Mesothelial cell of epicardium (in vitro differentiated cells): ENCODE data around the gene TAF10. TPM values are rescaled to one million over a fixed set of nuclear protein-coding genes. Genes with fewer than 3 reads are reported as not detected.

Source experiments
- DNase-seq, 2 experiments: peaks; one replicate each; pipeline ENCODE4 v3.0.0; 2021; ENCODE audit warnings: low spot score in 2 of 2; ENCODE audit not compliant: unreplicated experiment in 2 of 2
- H3K27ac Mint-ChIP-seq: 2 replicates; pipeline ENCODE4 v1.8.0; 2021; ENCODE audit warnings: mixed read lengths
- H3K27me3 Mint-ChIP-seq: 2 replicates; pipeline ENCODE4 v1.8.0; 2021; ENCODE audit warnings: low read depth, mixed read lengths
- H3K36me3 Mint-ChIP-seq: 2 replicates; pipeline ENCODE4 v1.8.0; 2021; ENCODE audit warnings: mixed read lengths
- H3K4me1 Mint-ChIP-seq: 2 replicates; pipeline ENCODE4 v1.8.0; 2021; ENCODE audit warnings: mixed read lengths
- H3K4me3 Mint-ChIP-seq: 2 replicates; pipeline ENCODE4 v1.8.0; 2021; ENCODE audit warnings: mild to moderate bottlenecking, moderate library complexity, mixed read lengths
- H3K9me3 Mint-ChIP-seq: 2 replicates; pipeline ENCODE4 v1.8.0; 2021; ENCODE audit warnings: mixed read lengths
- total RNA-seq: library from RNA; stranded (reverse); gene quantifications from 3 replicates; pipeline ENCODE4 v1.2.1, GENCODE V29; 2021
- TF ChIP-seq, protein P1 (sequence below): fragments of 200-600 bp; sonication (generic); IDR thresholded peaks from one replicate; pipeline ENCODE4 v1.5.0; 2021; ENCODE audit warnings: antibody characterized with exemption; ENCODE audit not compliant: unreplicated experiment

The TAF10 gene
- total RNA-seq, 1 donor from 2014 or later, result 119 TPM

DNA sequence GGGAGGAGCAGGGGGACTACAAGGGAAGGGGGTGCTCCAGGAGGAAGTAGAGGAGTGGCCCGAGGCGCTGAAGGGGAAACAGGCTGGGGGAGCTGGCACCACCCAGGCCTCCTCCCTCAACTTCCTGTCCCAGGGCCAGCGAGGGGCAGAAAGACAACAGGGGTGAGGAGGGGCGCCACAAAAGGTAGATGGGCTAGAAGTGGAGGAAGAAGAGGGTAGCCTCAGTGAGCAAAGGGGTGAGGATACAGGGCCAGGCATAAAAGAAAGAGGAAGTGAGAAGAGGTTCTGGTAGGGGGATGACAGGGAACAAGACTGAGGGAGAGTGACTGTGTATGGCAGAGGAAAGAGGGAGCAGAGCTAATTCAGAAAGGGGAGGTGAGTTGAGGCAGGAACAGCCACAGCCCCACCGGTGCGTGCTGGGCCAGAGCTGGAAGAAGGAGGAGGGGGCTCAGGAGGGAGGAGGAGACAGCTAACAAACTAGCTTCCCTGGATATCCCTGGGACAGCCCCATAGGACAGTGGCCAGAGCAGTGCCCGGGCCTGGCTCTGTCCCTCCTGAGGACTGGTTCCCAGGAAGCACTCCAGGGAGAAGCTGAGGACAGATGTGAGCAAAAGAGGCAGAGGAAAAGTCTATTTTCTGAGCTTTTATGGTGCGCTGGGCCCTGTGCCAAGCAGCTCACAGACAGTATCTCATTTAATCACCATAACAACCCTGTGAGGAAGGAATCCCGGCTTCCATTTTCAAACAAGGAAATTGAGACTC, 35.1 kb upstream of the TAF10 start:
- H3K4me1 Mint-ChIP-seq, result peaks cover 3% of the 10 kb centered on the region
- H3K9me3 Mint-ChIP-seq, result no peaks in the 10 kb centered on the region
- TF ChIP-seq, protein P1, sequence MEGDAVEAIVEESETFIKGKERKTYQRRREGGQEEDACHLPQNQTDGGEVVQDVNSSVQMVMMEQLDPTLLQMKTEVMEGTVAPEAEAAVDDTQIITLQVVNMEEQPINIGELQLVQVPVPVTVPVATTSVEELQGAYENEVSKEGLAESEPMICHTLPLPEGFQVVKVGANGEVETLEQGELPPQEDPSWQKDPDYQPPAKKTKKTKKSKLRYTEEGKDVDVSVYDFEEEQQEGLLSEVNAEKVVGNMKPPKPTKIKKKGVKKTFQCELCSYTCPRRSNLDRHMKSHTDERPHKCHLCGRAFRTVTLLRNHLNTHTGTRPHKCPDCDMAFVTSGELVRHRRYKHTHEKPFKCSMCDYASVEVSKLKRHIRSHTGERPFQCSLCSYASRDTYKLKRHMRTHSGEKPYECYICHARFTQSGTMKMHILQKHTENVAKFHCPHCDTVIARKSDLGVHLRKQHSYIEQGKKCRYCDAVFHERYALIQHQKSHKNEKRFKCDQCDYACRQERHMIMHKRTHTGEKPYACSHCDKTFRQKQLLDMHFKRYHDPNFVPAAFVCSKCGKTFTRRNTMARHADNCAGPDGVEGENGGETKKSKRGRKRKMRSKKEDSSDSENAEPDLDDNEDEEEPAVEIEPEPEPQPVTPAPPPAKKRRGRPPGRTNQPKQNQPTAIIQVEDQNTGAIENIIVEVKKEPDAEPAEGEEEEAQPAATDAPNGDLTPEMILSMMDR, result no peak
- H3K27ac Mint-ChIP-seq, result no peak overlapping the region
- H3K36me3 Mint-ChIP-seq, result peaks cover 3% of the 10 kb centered on the region
- H3K4me3 Mint-ChIP-seq, result no peak overlapping the region
- H3K27me3 Mint-ChIP-seq, result no peaks in the 10 kb centered on the region
- DNase-seq, result no peak

DNA sequence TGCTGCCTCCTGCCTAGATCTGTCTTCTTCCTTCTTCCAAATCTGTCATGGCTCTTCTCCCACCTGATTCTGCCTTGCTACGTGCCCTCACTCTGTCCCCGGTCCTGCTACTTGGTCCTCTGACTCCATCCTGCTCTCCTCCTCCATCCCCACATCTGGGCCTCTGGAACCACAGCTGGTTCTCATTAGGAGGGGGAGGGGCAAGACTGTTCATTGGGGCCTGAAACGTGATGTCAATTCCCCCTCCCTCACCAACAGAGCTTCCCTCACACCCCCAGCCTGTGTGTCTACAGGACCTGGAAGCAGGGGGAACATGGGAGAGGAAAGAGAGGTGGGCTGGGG, 34.5 kb upstream of the TAF10 start:
- H3K36me3 Mint-ChIP-seq, result peaks cover 3% of the 10 kb centered on the region
- H3K27ac Mint-ChIP-seq, result no peak overlapping the region
- H3K27me3 Mint-ChIP-seq, result no peaks in the 10 kb centered on the region
- peaks cover 3% of the 10 kb centered on the region for H3K4me1 Mint-ChIP-seq
- no peak for DNase-seq
- no peaks in the 10 kb centered on the region for H3K9me3 Mint-ChIP-seq
- no peak overlapping the region for H3K4me3 Mint-ChIP-seq
- TF ChIP-seq, protein P1, result no peak

DNA sequence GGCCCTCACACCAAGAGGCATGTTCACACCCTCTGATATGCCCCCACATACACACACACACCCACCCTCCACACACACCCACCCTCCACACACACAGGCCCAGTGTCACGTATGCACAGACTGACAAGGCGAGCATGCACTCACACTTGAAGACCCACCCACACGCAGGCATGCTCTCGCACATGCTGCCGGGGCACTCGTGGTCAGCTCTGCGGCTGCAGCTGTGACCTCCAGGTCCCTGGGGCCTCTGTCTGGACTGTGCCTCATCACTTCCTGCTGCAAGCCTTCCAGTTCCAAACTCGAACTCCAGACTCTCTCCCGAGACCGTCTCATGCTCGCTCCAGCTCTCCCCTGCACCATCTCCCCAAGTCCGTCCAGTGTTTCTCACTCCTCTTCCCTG, 34.1 kb upstream of the TAF10 start:
- TF ChIP-seq, protein P1, result no peak
- peaks cover 3% of the 10 kb centered on the region for H3K36me3 Mint-ChIP-seq
- DNase-seq, result no peak
- H3K9me3 Mint-ChIP-seq, result no peaks in the 10 kb centered on the region
- peaks cover 3% of the 10 kb centered on the region for H3K4me1 Mint-ChIP-seq
- H3K27me3 Mint-ChIP-seq, result no peaks in the 10 kb centered on the region
- H3K27ac Mint-ChIP-seq, result no peak overlapping the region
- H3K4me3 Mint-ChIP-seq, result no peak overlapping the region

DNA sequence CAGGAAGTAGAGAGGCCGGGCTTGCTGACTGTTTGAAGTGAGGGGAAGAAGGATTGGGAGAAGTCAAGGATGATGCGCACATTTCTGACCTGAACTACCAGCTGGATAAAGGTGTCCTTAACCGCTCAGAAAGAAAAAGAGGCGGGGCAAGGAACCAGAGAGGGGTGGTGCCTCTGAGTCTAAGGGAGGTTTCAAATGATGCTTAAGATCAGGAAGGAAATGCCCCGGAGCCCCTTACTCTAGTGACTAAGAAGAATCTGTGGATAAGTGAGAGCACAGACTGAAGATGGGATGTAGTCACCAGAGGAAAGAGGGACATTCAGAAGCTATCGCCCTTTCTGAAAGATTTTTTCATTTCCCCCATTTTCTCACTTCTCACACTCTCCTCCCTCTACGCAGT, 30.9 kb upstream of the TAF10 start:
- Mint-ChIP-seq H3K27ac (no peak overlapping the region), H3K4me3 (no peak overlapping the region), H3K27me3 (no peaks in the 10 kb centered on the region), H3K4me1 (peaks cover 3% of the 10 kb centered on the region), H3K36me3 (peaks cover 3% of the 10 kb centered on the region), H3K9me3 (no peaks in the 10 kb centered on the region)
- TF ChIP-seq, protein P1, result no peak
- DNase-seq, result no peak

DNA sequence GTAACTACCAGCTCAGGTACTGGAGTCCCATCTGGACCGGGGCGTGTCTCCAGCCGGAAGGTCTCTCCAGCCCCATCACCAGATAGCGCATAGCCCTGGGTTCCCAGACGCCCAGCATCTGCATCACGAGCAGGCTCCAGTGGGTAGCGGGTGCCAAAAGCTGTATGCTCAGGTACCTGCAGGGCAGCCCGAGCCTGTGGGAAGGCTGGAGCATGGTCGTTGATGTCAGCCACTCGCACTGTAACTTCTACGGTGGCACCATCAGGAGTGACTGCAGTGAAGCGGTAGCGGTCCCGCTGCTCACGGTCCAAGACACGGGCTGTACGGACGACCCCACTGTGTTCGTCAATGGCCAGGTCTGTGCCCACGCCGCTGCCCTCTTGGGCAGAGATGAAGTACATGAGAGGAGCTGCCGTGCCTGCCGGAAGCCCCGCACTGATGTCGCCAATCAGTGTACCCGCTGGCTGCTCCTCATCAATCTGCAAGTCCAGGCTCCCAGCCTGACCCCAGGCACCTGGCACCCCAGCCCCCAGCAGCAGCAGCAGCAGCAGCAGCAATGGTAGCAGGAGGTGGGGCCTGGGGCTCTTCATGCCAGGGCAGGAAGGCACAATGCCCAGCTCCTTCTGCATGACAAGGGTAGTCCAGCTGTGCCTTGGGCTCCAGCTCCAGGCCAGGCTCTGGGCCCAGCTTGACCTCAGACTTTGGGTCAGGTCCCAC, 29.1 kb upstream of the TAF10 start:
- no peaks in the 10 kb centered on the region for H3K27me3 Mint-ChIP-seq
- H3K9me3 Mint-ChIP-seq, result no peaks in the 10 kb centered on the region
- H3K27ac Mint-ChIP-seq, result no peak overlapping the region
- peaks cover 3% of the 10 kb centered on the region for H3K36me3 Mint-ChIP-seq
- TF ChIP-seq, protein P1, result no peak
- no peak overlapping the region for H3K4me3 Mint-ChIP-seq
- H3K4me1 Mint-ChIP-seq, result peaks cover 3% of the 10 kb centered on the region
- no peak for DNase-seq
